H1 (cell line): ENCODE data around the gene P3H4. TPM values are rescaled to one million over a fixed set of nuclear protein-coding genes. Genes with fewer than 3 reads are reported as not detected.

Experiments
- CBX5 ChIP-seq: fragments of 300-800, 300-1000 bp; sonication (generic); IDR thresholded peaks from 2 replicates; pipeline ENCODE4 v1.7.1; 2016; ENCODE audit warnings: antibody characterized with exemption, low read length, low read depth
- CHD1 ChIP-seq: IDR thresholded peaks from 2 replicates; pipeline ENCODE4 v1.6.1; 2012; ENCODE audit warnings: low read depth, low read length, improper control_type of control experiment
- EGR1 ChIP-seq: IDR thresholded peaks from 2 replicates; pipeline ENCODE4 v1.6.1; 2011; ENCODE audit warnings: low read depth, low read length, borderline replicate concordance
- HDAC6 ChIP-seq: IDR thresholded peaks from one replicate; pipeline ENCODE4 v1.7.1; 2012; ENCODE audit warnings: low read depth, mild to moderate bottlenecking, inconsistent platforms, low read length, moderate library complexity
- RAD21 ChIP-seq, 2 experiments: IDR thresholded peaks in 1 of 2; conservative IDR thresholded peaks in 1 of 2; 2 replicates each; pipeline ENCODE4 v1.6.1; 2011; ENCODE audit warnings: low read depth in 2 of 2, low read length in 2 of 2, improper control_type of control experiment in 1 of 2, inconsistent platforms in 1 of 2, mild to moderate bottlenecking in 1 of 2, moderate library complexity in 1 of 2
- SIX5 ChIP-seq: IDR thresholded peaks from 2 replicates; pipeline ENCODE4 v1.6.1; 2011; ENCODE audit warnings: mild to moderate bottlenecking, low read depth, low read length
- SUZ12 ChIP-seq: fragments of 200-600 bp; sonication (generic); IDR thresholded peaks from 2 replicates; pipeline ENCODE4 v1.6.1; 2012; ENCODE audit warnings: mild to moderate bottlenecking, inconsistent platforms, low read length, moderate library complexity, mixed read lengths
- TCF12 ChIP-seq: IDR thresholded peaks from 2 replicates; pipeline ENCODE4 v1.6.1; 2011; ENCODE audit warnings: low read depth, mild to moderate bottlenecking, low read length
- TEAD4 ChIP-seq: IDR thresholded peaks from 2 replicates; pipeline ENCODE4 v1.6.1; 2012; ENCODE audit warnings: low read depth, low read length, inconsistent platforms, mixed read lengths
- ZNF274 ChIP-seq: IDR thresholded peaks from 2 replicates; pipeline ENCODE4 v1.7.0; 2012; ENCODE audit warnings: low read length, borderline replicate concordance; ENCODE audit errors: extremely low read depth
- polyA plus RNA-seq, 7 experiments: library from polyadenylated mRNA; depleted of rRNA in 3 of 7; stranded (reverse) in 5 of 7; unstranded in 2 of 7; fragments of >200 nt in 5 of 7; fragments of 200-250 nt in 2 of 7; gene quantifications; 1 replicate in 5 of 7; 2 replicates in 1 of 7; 4 replicates in 1 of 7; pipeline versions ENCODE4 v1.2.1 to v1.2.3, GENCODE V29; 2011 to 2013; ENCODE audit warnings: missing spikeins in 2 of 7, mixed read lengths in 2 of 7
- total RNA-seq: library from RNA; stranded (reverse); fragmentation: NEBNext Ultra II Directional; extraction: Animal tissue kit (Norgen Biotek cat#: 25700); gene quantifications from 2 replicates; pipeline ENCODE4 v1.2.1, GENCODE V29; 2021
- TF ChIP-seq, protein P1 (sequence below), 3 experiments: IDR thresholded peaks; 1 replicate in 2 of 3; 2 replicates in 1 of 3; pipeline versions ENCODE4 v1.5.1 to v1.6.1; 2011; ENCODE audit warnings: low read length in 3 of 3, mild to moderate bottlenecking in 3 of 3, inconsistent platforms in 2 of 3, low read depth in 1 of 3, moderate library complexity in 1 of 3; ENCODE audit not compliant: insufficient read depth in 1 of 3; ENCODE audit errors: control extremely low read depth in 1 of 3

P3H4 gene
- total and polyA plus RNA-seq, 2 of the 8 experiments (the other 6 are each of a cell fraction or from before 2014, with no cell fraction given) = 23.4 to 26.7 TPM

DNA sequence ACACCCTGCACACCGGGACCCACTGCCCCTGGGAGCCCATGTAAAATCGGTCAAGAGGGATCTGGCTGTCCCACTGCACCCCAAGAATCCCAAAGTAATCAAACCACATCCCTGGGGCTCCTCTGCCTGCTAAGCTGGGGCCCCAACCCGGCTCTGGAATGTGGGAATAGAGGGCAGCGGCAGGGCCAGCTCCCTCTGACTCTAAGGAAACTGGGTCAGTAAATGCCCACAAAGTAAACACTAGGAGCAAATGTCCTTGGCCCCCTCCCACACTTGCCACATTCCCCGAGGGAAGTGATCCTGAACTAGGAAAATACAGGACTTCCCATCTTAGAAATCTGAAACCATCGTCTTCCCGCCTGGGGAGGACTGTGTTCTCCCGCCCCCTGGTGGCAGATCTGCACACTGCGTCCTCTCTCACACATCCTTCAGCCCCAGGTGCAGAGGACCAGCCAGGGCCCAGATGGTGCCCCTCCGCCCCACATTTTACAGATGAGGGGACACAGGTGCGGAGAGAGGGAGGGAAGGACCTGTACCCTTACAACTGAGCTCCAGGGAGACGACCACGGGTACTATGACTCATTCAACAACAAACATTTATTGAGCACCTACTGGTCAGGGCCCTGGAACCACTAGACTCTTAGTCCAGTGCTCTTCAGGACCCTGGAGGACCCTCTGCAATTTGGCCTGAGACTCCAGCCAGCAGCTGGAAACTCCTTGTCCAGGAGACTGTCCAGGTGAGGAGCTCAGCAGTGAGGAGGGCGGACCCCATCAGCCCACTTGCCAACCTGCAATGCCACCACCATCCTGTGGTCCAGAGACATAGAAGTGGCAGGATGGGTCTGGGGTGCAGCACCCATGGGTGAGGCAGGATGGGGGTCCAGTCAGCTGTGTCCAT is 10.1 kb downstream of the P3H4 start (continued):
- TF ChIP-seq HDAC6 (no peak), TCF12 (0 out of 2 replicates have a peak, but pooled peaks have one; percentile 73), EGR1 (no peak), SIX5 (no peak), RAD21 (IDR thresholded peaks at IDR 0.05 in 1 of 2, conservative IDR thresholded peaks at IDR 0.05 in 1 of 2; ENCODE audit: low read depth in 2 of 2, low read length in 2 of 2) (peak; percentile 88 to 91), TEAD4 (peak; percentile 3; the same call in 1 of the 2 replicates), SUZ12 (no peak), CHD1 (no peak), ZNF274 (no peak), CBX5 (no peak)
- TF ChIP-seq, protein P1, sequence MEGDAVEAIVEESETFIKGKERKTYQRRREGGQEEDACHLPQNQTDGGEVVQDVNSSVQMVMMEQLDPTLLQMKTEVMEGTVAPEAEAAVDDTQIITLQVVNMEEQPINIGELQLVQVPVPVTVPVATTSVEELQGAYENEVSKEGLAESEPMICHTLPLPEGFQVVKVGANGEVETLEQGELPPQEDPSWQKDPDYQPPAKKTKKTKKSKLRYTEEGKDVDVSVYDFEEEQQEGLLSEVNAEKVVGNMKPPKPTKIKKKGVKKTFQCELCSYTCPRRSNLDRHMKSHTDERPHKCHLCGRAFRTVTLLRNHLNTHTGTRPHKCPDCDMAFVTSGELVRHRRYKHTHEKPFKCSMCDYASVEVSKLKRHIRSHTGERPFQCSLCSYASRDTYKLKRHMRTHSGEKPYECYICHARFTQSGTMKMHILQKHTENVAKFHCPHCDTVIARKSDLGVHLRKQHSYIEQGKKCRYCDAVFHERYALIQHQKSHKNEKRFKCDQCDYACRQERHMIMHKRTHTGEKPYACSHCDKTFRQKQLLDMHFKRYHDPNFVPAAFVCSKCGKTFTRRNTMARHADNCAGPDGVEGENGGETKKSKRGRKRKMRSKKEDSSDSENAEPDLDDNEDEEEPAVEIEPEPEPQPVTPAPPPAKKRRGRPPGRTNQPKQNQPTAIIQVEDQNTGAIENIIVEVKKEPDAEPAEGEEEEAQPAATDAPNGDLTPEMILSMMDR (IDR thresholded peaks at IDR 0.05; ENCODE audit: control extremely low read depth in 1 of 3, insufficient read depth in 1 of 3, low read depth in 1 of 3, low read length in 3 of 3) = peak; percentile 92 to 97 (median 97)
